Panc1 (cell line): Measurements from ENCODE around the gene KLHL12.

Experiments used
- CTCF ChIP-seq: fragments of 450-650 bp; IDR thresholded peaks from 2 replicates; pipeline ENCODE4 v1.5.1; 2017; ENCODE audit warnings: mild to moderate bottlenecking
- POLR2AphosphoS5 ChIP-seq: IDR thresholded peaks from 2 replicates; pipeline ENCODE4 v1.6.1; 2012; ENCODE audit warnings: mild to moderate bottlenecking, low read depth, low read length, moderate library complexity
- REST ChIP-seq, 2 experiments: IDR thresholded peaks; 2 replicates each; pipeline ENCODE4 v1.6.1; 2011 to 2012; ENCODE audit warnings: low read depth in 2 of 2, control low read depth in 1 of 2, low read length in 1 of 2, mild to moderate bottlenecking in 1 of 2, moderate library complexity in 1 of 2; ENCODE audit not compliant: insufficient read depth in 1 of 2
- SIN3A ChIP-seq: IDR thresholded peaks from 2 replicates; pipeline ENCODE4 v1.6.1; 2012; ENCODE audit warnings: low read depth, mild to moderate bottlenecking, low read length, moderate library complexity, borderline replicate concordance; ENCODE audit not compliant: insufficient read depth
- TCF7L2 ChIP-seq: IDR thresholded peaks from 2 replicates; pipeline ENCODE4 v1.6.1; 2011; ENCODE audit warnings: mild to moderate bottlenecking, low read depth, low read length, inconsistent platforms

GRCh38 chr1:202956969-202957368 is 29.9 kb upstream of the KLHL12 start:
- TF ChIP-seq CTCF = no peak
- TF ChIP-seq REST (IDR thresholded peaks at IDR 0.05; ENCODE audit: insufficient read depth in 1 of 2, low read depth in 2 of 2, low read length in 1 of 2) = no peak
- no peak for TF ChIP-seq POLR2AphosphoS5
- TF ChIP-seq SIN3A = no peak
- TF ChIP-seq TCF7L2 = no peak
